ENCODE data around the gene TMBIM6. TPM values are rescaled to one million over a fixed set of nuclear protein-coding genes. Genes with fewer than 3 reads are reported as not detected.
"Not testable (repeated sequence)": the region's sequence is repeated elsewhere in the genome, so short reads cannot be mapped to it uniquely, and the experiment has no call there.

TMBIM6 gene
- total RNA-seq, 2 donors from 2014 or later: 232 to 244 TPM

GRCh38 chr12:49706351-49707127, 34.8 kb upstream of the TMBIM6 start:
- ATAC-seq (ENCODE audit: insufficient number of reproducible peaks, low FRiP score, low read depth) (no peak), DNase-seq (ENCODE audit: low spot score) (no peak)
- H3K36me3 ChIP-seq: no peaks in the 10 kb centered on the region
- H3K27me3 ChIP-seq (replicated peaks; ENCODE audit: insufficient read depth): no peaks in the 10 kb centered on the region
- peaks cover 16 to 32% of the 10 kb centered on the region in 2 donors for H3K4me1 ChIP-seq (ENCODE audit: control insufficient read depth in 1 of 2, low read depth in 2 of 2)
- TF ChIP-seq, protein P1, sequence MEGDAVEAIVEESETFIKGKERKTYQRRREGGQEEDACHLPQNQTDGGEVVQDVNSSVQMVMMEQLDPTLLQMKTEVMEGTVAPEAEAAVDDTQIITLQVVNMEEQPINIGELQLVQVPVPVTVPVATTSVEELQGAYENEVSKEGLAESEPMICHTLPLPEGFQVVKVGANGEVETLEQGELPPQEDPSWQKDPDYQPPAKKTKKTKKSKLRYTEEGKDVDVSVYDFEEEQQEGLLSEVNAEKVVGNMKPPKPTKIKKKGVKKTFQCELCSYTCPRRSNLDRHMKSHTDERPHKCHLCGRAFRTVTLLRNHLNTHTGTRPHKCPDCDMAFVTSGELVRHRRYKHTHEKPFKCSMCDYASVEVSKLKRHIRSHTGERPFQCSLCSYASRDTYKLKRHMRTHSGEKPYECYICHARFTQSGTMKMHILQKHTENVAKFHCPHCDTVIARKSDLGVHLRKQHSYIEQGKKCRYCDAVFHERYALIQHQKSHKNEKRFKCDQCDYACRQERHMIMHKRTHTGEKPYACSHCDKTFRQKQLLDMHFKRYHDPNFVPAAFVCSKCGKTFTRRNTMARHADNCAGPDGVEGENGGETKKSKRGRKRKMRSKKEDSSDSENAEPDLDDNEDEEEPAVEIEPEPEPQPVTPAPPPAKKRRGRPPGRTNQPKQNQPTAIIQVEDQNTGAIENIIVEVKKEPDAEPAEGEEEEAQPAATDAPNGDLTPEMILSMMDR (IDR thresholded peaks at IDR 0.05): no peak
- H3K27ac ChIP-seq: peak overlapping the region; percentile 69 to 82
- peak overlapping the region; percentile 84 for H3K4me3 ChIP-seq
- no peaks in the 10 kb centered on the region for H3K9me3 ChIP-seq

DNA sequence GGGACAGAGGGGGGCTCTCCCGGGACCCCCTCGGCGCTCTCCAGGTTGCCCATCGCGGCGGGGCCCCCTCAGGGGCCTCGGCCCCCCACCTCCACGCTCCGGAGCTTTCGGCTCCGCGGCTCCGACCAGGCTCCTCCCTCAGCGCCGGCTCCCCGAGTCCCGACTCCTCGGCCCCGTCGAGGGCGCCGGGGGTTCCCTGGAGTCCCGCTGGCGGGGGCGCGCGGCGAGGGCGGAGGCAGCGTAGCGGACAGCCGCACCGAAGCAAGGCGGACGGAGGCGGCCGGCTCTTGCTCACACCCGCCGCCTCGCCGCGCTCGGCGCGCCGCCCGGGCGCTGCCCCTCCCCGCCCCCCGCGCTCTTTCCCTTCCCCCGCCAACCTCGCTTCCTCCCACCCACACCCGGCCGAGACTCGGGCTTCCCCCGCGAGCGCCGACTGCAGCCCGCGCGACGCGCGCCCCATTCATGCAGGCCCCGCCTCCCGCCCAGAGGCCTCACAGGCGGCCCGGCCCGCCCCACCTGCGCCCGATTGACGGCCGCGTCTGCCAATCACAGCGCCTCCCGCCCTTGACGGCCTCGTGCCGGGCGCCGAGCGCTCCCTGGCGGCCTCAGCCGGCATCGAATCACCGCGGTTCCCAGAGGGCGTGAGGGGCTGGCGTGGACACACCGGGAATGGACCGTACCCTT, 34.1 kb upstream of the TMBIM6 start, which contains the start of gene FMNL3:
Gene FMNL3 (minus strand): TSS at position 278 of the 684 bp plus-strand sequence. CDS start 225 bp downstream, at position 53.
- H3K4me1 ChIP-seq (ENCODE audit: control insufficient read depth in 1 of 2, low read depth in 2 of 2): peaks cover 16 to 32% of the 10 kb centered on the region in 2 donors
- peak within 1 kb of the TSS; percentile 69 to 82 for H3K27ac ChIP-seq
- DNase-seq (ENCODE audit: low spot score) (peak; percentile 88), ATAC-seq (ENCODE audit: insufficient number of reproducible peaks, low FRiP score, low read depth) (peak; percentile 80)
- no peaks in the 10 kb centered on the region for H3K27me3 ChIP-seq (replicated peaks; ENCODE audit: insufficient read depth)
- peak within 1 kb of the TSS; percentile 84 for H3K4me3 ChIP-seq
- TF ChIP-seq, protein P1 (IDR thresholded peaks at IDR 0.05): peak; percentile 96
- H3K36me3 ChIP-seq: no peaks in the 10 kb centered on the region
- no peaks in the 10 kb centered on the region for H3K9me3 ChIP-seq

- DNase-seq (ENCODE audit: low spot score): no peak
- Histone ChIP-seq H3K27ac (no peak overlapping the region), H3K9me3 (no peaks in the 10 kb centered on the region), H3K27me3 (replicated peaks; ENCODE audit: insufficient read depth) (no peaks in the 10 kb centered on the region), H3K36me3 (no peaks in the 10 kb centered on the region), H3K4me1 (ENCODE audit: control insufficient read depth in 1 of 2, low read depth in 2 of 2) (peaks cover 16 to 32% of the 10 kb centered on the region in 2 donors), H3K4me3 (peak overlapping the region; percentile 84)
- TF ChIP-seq, protein P1 (IDR thresholded peaks at IDR 0.05): no peak
- ATAC-seq (ENCODE audit: insufficient number of reproducible peaks, low FRiP score, low read depth): no peak
Observed at GRCh38 chr12:49707812-49708147, 33.6 kb upstream of the TMBIM6 start.

DNA sequence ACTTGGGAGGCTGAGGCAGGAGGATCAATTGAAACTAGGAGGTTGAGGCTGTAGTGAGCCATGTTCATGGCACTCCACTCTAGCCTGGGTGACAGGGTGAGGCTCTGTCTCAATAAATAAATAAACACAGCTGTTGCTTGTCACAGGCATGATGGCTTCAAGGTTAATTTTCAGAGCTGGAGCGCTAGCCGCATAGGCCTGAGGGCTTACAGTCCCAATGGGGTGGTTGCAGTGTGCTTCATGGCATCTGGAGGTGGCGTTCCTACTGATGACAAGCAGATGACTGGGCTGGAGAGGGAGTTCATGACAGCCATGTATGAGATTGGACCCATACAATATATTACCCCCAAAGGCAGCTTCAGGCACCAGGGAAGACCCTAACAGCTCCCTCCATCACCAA, 32.5 kb upstream of the TMBIM6 start:
- ATAC-seq (ENCODE audit: insufficient number of reproducible peaks, low FRiP score, low read depth): no peak
- no peaks in the 10 kb centered on the region for H3K9me3 ChIP-seq
- peaks cover 6 to 30% of the 10 kb centered on the region in 2 donors for H3K4me1 ChIP-seq (ENCODE audit: control insufficient read depth in 1 of 2, low read depth in 2 of 2)
- H3K4me3 ChIP-seq: no peak overlapping the region
- H3K27ac ChIP-seq: no peak overlapping the region
- peaks cover 3% of the 10 kb centered on the region for H3K27me3 ChIP-seq (replicated peaks; ENCODE audit: insufficient read depth)
- TF ChIP-seq, protein P1 (IDR thresholded peaks at IDR 0.05): no peak
- DNase-seq (ENCODE audit: low spot score): no peak
- H3K36me3 ChIP-seq: no peaks in the 10 kb centered on the region

DNA sequence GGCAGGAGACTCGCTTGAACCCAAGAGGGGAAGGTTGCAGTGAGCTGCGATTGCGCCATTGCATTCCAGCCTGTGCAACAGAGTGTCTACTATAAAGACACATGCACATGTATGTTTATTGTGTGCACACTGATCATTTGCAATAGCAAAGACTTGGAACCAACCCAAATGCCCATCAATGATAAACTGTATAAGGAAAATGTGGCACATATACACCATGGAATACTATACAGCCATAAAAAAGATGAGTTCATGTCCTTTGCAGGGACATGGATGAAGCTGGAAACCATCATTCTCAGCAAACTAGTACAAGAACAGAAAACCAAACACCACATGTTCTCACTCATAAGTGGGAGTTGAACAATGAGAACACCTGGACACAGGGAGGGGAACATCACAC, 27.4 kb upstream of the TMBIM6 start:
- H3K27me3 ChIP-seq (replicated peaks; ENCODE audit: insufficient read depth); H3K36me3 ChIP-seq; H3K9me3 ChIP-seq; ATAC-seq (ENCODE audit: insufficient number of reproducible peaks, low FRiP score, low read depth); H3K27ac ChIP-seq; H3K4me3 ChIP-seq; H3K4me1 ChIP-seq (ENCODE audit: control insufficient read depth in 1 of 2, low read depth in 2 of 2); DNase-seq (ENCODE audit: low spot score): not testable (repeated sequence)

Data from thoracic aorta (tissue), 2 donors.